Retinal pigment epithelial cell (primary cell): ENCODE results near the gene ABCG5.

Experiments
- DNase-seq: peaks from one replicate; pipeline ENCODE4 v3.0.0-alpha.2; 2010; ENCODE audit warnings: low read depth
- H3K4me3 ChIP-seq: 2 replicates; pipeline ENCODE4 v1.5.1; 2011; ENCODE audit warnings: mild to moderate bottlenecking, low read length, control low read depth, moderate library complexity
- CTCF ChIP-seq: conservative IDR thresholded peaks from 2 replicates; pipeline ENCODE4 v1.5.1; 2011; ENCODE audit warnings: low read depth, low read length, control low read depth, inconsistent platforms

The ABCG5 gene

DNA sequence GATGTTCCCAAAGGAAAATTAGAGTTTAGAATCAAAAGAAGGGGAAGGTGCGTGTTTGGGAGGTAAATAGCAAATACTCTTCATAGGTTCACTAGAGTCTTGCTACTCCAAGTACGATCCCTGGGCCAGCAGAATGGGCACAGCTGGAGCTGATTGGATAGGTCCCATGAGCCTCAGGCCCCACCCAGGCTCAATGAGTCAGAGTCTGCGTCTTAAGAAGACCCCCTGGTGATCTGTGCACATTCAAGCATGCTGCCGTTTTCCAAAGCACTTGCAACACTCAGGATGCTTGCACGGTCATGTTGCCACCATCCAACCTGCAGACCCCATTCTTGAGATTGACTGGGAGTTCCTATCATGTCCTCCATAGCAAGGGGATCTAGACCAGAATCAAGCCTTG is 40.6 kb upstream of the ABCG5 start:
- H3K4me3 ChIP-seq: no peak overlapping the region
- TF ChIP-seq CTCF: no peak
- DNase-seq: no peak

- peak; percentile 10 for DNase-seq
- peak; percentile 98 for TF ChIP-seq CTCF
- no peak overlapping the region for H3K4me3 ChIP-seq
These were observed 39.3 kb upstream of the ABCG5 start for GRCh38 chr2:43877782-43878464.

DNA sequence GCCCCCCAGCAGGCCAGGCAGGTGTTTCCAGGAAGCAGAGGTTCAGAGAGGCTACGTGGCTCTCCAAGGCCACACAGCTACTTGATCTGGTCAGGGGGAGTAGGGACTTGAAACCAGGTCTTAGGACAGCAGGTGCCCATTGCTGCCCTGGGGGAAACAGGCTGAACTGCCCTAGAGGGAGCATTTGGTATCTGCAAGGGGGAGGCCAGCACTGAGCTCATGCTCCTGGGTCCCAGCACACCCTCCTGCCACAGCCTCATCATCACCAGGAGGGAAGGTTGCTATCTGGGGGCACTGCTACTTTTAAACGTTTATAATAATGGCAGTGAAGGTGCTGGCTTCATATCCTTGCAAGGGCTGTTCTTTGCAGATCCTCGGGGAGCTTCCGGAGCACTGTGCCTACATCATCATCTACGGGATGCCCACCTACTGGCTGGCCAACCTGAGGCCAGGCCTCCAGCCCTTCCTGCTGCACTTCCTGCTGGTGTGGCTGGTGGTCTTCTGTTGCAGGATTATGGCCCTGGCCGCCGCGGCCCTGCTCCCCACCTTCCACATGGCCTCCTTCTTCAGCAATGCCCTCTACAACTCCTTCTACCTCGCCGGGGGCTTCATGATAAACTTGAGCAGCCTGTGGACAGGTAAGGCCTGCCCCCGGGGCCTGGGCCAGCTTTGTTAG is 36.3 kb upstream of the ABCG5 start:
- no peak overlapping the region for H3K4me3 ChIP-seq
- no peak for TF ChIP-seq CTCF
- no peak for DNase-seq

GRCh38 chr2:43872151-43872550 is 33.5 kb upstream of the ABCG5 start:
- H3K4me3 ChIP-seq: no peak overlapping the region
- no peak for TF ChIP-seq CTCF
- no peak for DNase-seq

- no peak overlapping the region for H3K4me3 ChIP-seq
- DNase-seq: no peak
- TF ChIP-seq CTCF: no peak
These were observed 16.7 kb upstream of the ABCG5 start for GRCh38 chr2:43855292-43855691.

DNA sequence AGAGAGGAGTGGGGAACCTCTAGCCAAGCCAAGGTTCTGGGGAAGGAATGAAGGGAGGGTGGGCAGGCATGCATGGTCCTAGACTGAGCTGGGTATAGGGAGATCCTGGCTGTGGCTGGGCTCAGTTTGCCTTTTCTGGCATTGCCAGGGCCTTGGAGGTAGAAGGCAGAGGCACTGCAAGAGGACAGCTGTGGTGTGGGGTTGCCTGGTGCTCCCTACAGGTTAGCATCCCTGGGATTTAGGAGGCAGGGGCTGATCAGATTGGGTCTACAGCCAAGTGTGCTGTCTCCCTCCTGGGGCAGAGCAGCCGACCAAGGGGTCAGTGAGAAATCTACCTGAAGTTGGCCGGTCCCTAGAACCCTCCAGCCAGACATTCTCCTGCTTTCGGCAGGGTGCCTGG is 16.0 kb upstream of the ABCG5 start:
- no peak overlapping the region for H3K4me3 ChIP-seq
- no peak for DNase-seq
- TF ChIP-seq CTCF: no peak
